SK-N-SH treated with all-trans-retinoic acid at 6 μM for 48 hours (cell line): Measurements from ENCODE around the gene CES5A.
A peak's percentile ranks its signal among the peaks of the same experiment; 100 is the strongest.

Experiments used
- ATAC-seq: fragments of 200-7000 bp; cut with Tn5 transposase; 3 replicates; pipeline ENCODE4 v1.9.1; 2020; ENCODE audit warnings: mild to moderate bottlenecking, moderate library complexity
- BACH2 ChIP-seq: fragments of 250-450 bp; sonication (Bioruptor Pico); IDR thresholded peaks from 2 replicates; pipeline ENCODE4 v1.9.0; 2021; ENCODE audit warnings: mild to moderate bottlenecking, borderline replicate concordance
- CREB5 ChIP-seq: fragments of 250-450 bp; sonication (Bioruptor Pico); IDR thresholded peaks from 2 replicates; pipeline ENCODE4 v1.5.1; 2020; ENCODE audit warnings: low read depth, mild to moderate bottlenecking, moderate library complexity
- CSDC2 ChIP-seq: fragments of 250-450 bp; sonication (Bioruptor Pico); IDR thresholded peaks from 2 replicates; pipeline ENCODE4 v1.5.0; 2020; ENCODE audit warnings: mild to moderate bottlenecking, moderate library complexity
- CSRNP3 ChIP-seq: fragments of 250-450 bp; sonication (Bioruptor Pico); IDR thresholded peaks from 2 replicates; pipeline ENCODE4 v1.5.1; 2021; ENCODE audit warnings: mild to moderate bottlenecking, moderate library complexity
- ESRRG ChIP-seq: fragments of 250-450 bp; sonication (Bioruptor Pico); IDR thresholded peaks from 2 replicates; pipeline ENCODE4 v1.6.1; 2021; ENCODE audit warnings: mild to moderate bottlenecking
- GLIS3 ChIP-seq: fragments of 250-450 bp; sonication (Bioruptor Pico); IDR thresholded peaks from 2 replicates; pipeline ENCODE4 v1.5.0; 2020; ENCODE audit warnings: mild to moderate bottlenecking, moderate library complexity
- ISL1 ChIP-seq: fragments of 250-450 bp; sonication (Bioruptor Pico); IDR thresholded peaks from 2 replicates; pipeline ENCODE4 v2.1.2; 2022; ENCODE audit warnings: mild to moderate bottlenecking, moderate library complexity
- OSR1 ChIP-seq: fragments of 250-450 bp; sonication (Bioruptor Pico); IDR thresholded peaks from 2 replicates; pipeline ENCODE4 v1.8.0; 2022; ENCODE audit warnings: moderate library complexity, mild to moderate bottlenecking, inconsistent platforms
- PATZ1 ChIP-seq: fragments of 250-450 bp; sonication (Bioruptor Pico); IDR thresholded peaks from 2 replicates; pipeline ENCODE4 v1.8.0; 2020; ENCODE audit warnings: mild to moderate bottlenecking, moderate library complexity, borderline replicate concordance
- POU6F1 ChIP-seq: fragments of 250-450 bp; sonication (Bioruptor Pico); IDR thresholded peaks from 2 replicates; pipeline ENCODE4 v1.8.0; 2021; ENCODE audit warnings: low read depth, mild to moderate bottlenecking, moderate library complexity, borderline replicate concordance
- PPARA ChIP-seq: fragments of 250-450 bp; sonication (Bioruptor Pico); IDR thresholded peaks from 2 replicates; pipeline ENCODE4 v1.5.0; 2020; ENCODE audit warnings: mild to moderate bottlenecking, borderline replicate concordance
- RARB ChIP-seq: fragments of 250-450 bp; sonication (Bioruptor Pico); IDR thresholded peaks from 2 replicates; pipeline ENCODE4 v1.8.0; 2021; ENCODE audit warnings: mild to moderate bottlenecking, moderate library complexity
- SNAI2 ChIP-seq: fragments of 250-450 bp; sonication (Bioruptor Pico); IDR thresholded peaks from 2 replicates; pipeline ENCODE4 v1.5.0; 2020; ENCODE audit warnings: mild to moderate bottlenecking, moderate library complexity
- TCF4 ChIP-seq: fragments of 250-450 bp; sonication (Bioruptor Pico); IDR thresholded peaks from 2 replicates; pipeline ENCODE4 v1.8.0; 2021; ENCODE audit warnings: mild to moderate bottlenecking, moderate library complexity, borderline replicate concordance
- TOX ChIP-seq: fragments of 250-450 bp; sonication (Bioruptor Pico); IDR thresholded peaks from 2 replicates; pipeline ENCODE4 v1.8.0; 2021; ENCODE audit warnings: mild to moderate bottlenecking, moderate library complexity, borderline replicate concordance
- TSHZ2 ChIP-seq: fragments of 250-450 bp; sonication (Bioruptor Pico); IDR thresholded peaks from 2 replicates; pipeline ENCODE4 v1.5.0; 2020; ENCODE audit warnings: mild to moderate bottlenecking, moderate library complexity
- ZC3H10 ChIP-seq: fragments of 250-450 bp; sonication (Bioruptor Pico); IDR thresholded peaks from 2 replicates; pipeline ENCODE4 v1.5.1; 2021; ENCODE audit warnings: mild to moderate bottlenecking, moderate library complexity
- ZFP3 ChIP-seq: fragments of 250-450 bp; sonication (Bioruptor Pico); IDR thresholded peaks from 2 replicates; pipeline ENCODE4 v1.5.0; 2020; ENCODE audit warnings: mild to moderate bottlenecking, moderate library complexity
- ZFP30 ChIP-seq: fragments of 450-650 bp; formaldehyde crosslinking; IDR thresholded peaks from 2 replicates; pipeline ENCODE4 v1.5.0; 2022; ENCODE audit warnings: mild to moderate bottlenecking, moderate library complexity
- ZNF565 ChIP-seq: fragments of 450-650 bp; formaldehyde crosslinking; conservative IDR thresholded peaks from 2 replicates; pipeline ENCODE4 v1.5.0; 2020; ENCODE audit warnings: low read depth, mild to moderate bottlenecking, moderate library complexity
- ZNF8 ChIP-seq: fragments of 450-650 bp; formaldehyde crosslinking; IDR thresholded peaks from 2 replicates; pipeline ENCODE4 v1.5.0; 2020; ENCODE audit warnings: mild to moderate bottlenecking, moderate library complexity

Gene CES5A

GRCh38 chr16:55842369-55843104 lies 32.6 kb downstream of the CES5A start:
- ATAC-seq = peak; percentile 86
- TF ChIP-seq ZFP30 (CRISPR knock-in tag) (no peak), ZC3H10 (CRISPR knock-in tag) (no peak), OSR1 (CRISPR knock-in tag) (no peak), CSDC2 (CRISPR knock-in tag) (no peak), ISL1 (CRISPR knock-in tag) (no peak), RARB (no peak), TCF4 (CRISPR knock-in tag) (no peak), CSRNP3 (CRISPR knock-in tag) (no peak), ZNF565 (CRISPR knock-in tag) (no peak), SNAI2 (CRISPR knock-in tag) (no peak), PPARA (CRISPR knock-in tag) (no peak), ESRRG (no peak)

- TF ChIP-seq TSHZ2 (no peak), POU6F1 (CRISPR knock-in tag) (no peak), CREB5 (CRISPR knock-in tag) (no peak), BACH2 (CRISPR knock-in tag) (no peak), CSRNP3 (CRISPR knock-in tag) (no peak), ZC3H10 (CRISPR knock-in tag) (no peak), ISL1 (CRISPR knock-in tag) (no peak), GLIS3 (CRISPR knock-in tag) (no peak), TOX (CRISPR knock-in tag) (no peak), OSR1 (CRISPR knock-in tag) (no peak), PATZ1 (no peak), ZNF8 (CRISPR knock-in tag) (no peak), TCF4 (CRISPR knock-in tag) (no peak), ZFP3 (CRISPR knock-in tag) (no peak)
- ATAC-seq = no peak
Measured at GRCh38 chr16:55839115-55839514, 36.1 kb downstream of the CES5A start.
